Hepatocyte (in vitro differentiated cells): Measurements from ENCODE around the gene IFT43.

Experiments used
- EZH2phosphoT487 ChIP-seq: fragments of 200-600 bp; sonication (generic); IDR thresholded peaks from one replicate; pipeline ENCODE4 v1.6.1; 2018; ENCODE audit warnings: antibody characterized with exemption, mild to moderate bottlenecking, low read depth, moderate library complexity; ENCODE audit not compliant: unreplicated experiment, severe bottlenecking
- TF ChIP-seq, protein P1 (sequence below): fragments of 200-600 bp; sonication (generic); IDR thresholded peaks from 2 replicates; pipeline ENCODE4 v1.5.1; 2016; ENCODE audit warnings: antibody characterized with exemption, mild to moderate bottlenecking; ENCODE audit not compliant: poor library complexity

DNA sequence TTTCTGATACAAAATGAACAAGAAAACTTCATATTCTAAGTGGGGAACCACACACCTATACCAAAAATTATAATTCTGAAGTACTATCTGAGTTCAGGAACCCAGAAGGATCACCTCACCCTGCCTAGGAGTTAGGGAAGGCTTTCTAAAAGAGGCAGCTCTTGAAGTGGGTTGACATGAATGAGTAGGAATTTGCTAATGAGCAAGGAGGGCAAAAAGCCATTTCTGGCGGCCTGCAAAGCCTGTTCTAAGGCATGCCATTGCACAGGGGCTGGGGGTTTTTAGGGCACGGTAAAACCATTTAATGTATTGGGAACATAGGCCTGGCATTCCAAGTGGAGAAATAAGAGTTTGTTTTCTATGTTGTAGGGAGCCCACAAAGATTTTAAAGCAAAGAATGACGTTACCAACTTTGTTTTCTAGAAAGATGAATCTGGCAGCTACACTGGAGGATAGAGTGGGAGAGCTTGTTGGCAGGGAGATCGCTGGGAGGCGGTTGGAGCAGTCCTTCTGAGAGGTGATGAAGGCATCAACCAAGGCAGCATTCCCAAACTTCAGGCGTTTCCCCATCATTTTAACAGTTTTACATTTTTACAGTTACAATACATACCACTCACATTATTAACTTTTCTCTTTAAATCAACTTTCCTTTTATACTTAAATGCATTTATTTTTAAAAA is 14.1 kb downstream of the IFT43 start:
- TF ChIP-seq, protein P1, sequence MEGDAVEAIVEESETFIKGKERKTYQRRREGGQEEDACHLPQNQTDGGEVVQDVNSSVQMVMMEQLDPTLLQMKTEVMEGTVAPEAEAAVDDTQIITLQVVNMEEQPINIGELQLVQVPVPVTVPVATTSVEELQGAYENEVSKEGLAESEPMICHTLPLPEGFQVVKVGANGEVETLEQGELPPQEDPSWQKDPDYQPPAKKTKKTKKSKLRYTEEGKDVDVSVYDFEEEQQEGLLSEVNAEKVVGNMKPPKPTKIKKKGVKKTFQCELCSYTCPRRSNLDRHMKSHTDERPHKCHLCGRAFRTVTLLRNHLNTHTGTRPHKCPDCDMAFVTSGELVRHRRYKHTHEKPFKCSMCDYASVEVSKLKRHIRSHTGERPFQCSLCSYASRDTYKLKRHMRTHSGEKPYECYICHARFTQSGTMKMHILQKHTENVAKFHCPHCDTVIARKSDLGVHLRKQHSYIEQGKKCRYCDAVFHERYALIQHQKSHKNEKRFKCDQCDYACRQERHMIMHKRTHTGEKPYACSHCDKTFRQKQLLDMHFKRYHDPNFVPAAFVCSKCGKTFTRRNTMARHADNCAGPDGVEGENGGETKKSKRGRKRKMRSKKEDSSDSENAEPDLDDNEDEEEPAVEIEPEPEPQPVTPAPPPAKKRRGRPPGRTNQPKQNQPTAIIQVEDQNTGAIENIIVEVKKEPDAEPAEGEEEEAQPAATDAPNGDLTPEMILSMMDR: no peak
- no peak for TF ChIP-seq EZH2phosphoT487
